ENCODE results near the gene IDH2. TPM values are rescaled to one million over a fixed set of nuclear protein-coding genes. Genes with fewer than 3 reads are reported as not detected.

The IDH2 gene
- total and polyA plus RNA-seq, 2 donors (not counting 3 experiments of a cell fraction or from before 2014, with no cell fraction given): 123 to 127 TPM

- Histone ChIP-seq H3K9ac (replicated peaks; ENCODE audit: extremely low read depth, insufficient read depth, low read length) (no peak overlapping the region), H3K27me3 (ENCODE audit: control insufficient read depth in 2 of 2, insufficient read depth in 2 of 2, low read length in 2 of 2) (peaks cover 0 to 2% of the 10 kb centered on the region in 2 experiments), H3K9me1 (replicated peaks; ENCODE audit: control insufficient read depth, extremely low read depth, insufficient read depth, low read length) (no peaks in the 10 kb centered on the region), H3K4me2 (ENCODE audit: insufficient read depth, low read length) (no peak overlapping the region), H3K9me3 (replicated peaks; ENCODE audit: control insufficient read depth, insufficient read depth, low read length) (no peaks in the 10 kb centered on the region), H2AFZ (ENCODE audit: low read depth, low read length) (no peak overlapping the region), H3K4me1 (ENCODE audit: control insufficient read depth, extremely low read depth, insufficient read depth, low read length) (peaks cover 2% of the 10 kb centered on the region), H3K27ac (ENCODE audit: insufficient read depth, low read depth, low read length) (no peak overlapping the region), H3K79me2 (ENCODE audit: control insufficient read depth, insufficient read depth, low read length) (no peaks in the 10 kb centered on the region), H3K36me3 (ENCODE audit: control insufficient read depth in 2 of 2, extremely low read depth in 1 of 2, insufficient read depth in 2 of 2, low read length in 2 of 2) (no peaks in the 10 kb centered on the region), H3K4me3 (replicated peaks in 1 of 3; ENCODE audit: insufficient read depth in 1 of 3, low read depth in 1 of 3, low read length in 3 of 3) (no peak overlapping the region), H4K20me1 (replicated peaks; ENCODE audit: control insufficient read depth, extremely low read depth, insufficient read depth, low read length) (no peaks in the 10 kb centered on the region)
- no peak for DNase-seq (ENCODE audit: low read depth, low spot score)
- ChIA-PET CTCF (interaction anchor here (1.5 kb wide), 1 partner anchor 156 kb away, joined by 3 read pairs; no protein-coding TSS in a partner anchor), POLR2A (no interaction called here)
- FAIRE-seq: no peak
- dilution Hi-C loops (cut with MboI; ENCODE audit: extremely low pct_ligation_motif_present, low sequenced_read_pairs) (loop anchor here (10.0 kb wide), 1 partner anchor 69 kb away; no protein-coding TSS in a partner anchor), intact Hi-C loops (cut with micrococcal nuclease) (no loop called here)
- no TSS peak for BruUV-seq (replicated peaks)
- TF ChIP-seq MAX (IDR thresholded peaks at IDR 0.05; ENCODE audit: insufficient read depth, insufficient read length) (no peak), GATA2 (IDR thresholded peaks at IDR 0.05; ENCODE audit: insufficient read depth, insufficient read length, low read depth, low read length) (no peak), EZH2 (IDR thresholded peaks at IDR 0.05; ENCODE audit: borderline replicate concordance, low read depth, low read length, severe bottlenecking) (no peak), MYC (IDR thresholded peaks at IDR 0.05; ENCODE audit: low read depth, low read length) (no peak), POLR2AphosphoS5 (IDR thresholded peaks at IDR 0.05; ENCODE audit: insufficient read depth, low read depth, low read length) (no peak), FOS (IDR thresholded peaks at IDR 0.05; ENCODE audit: borderline replicate concordance, insufficient read depth, low read length) (no peak), POLR2A (IDR thresholded peaks at IDR 0.05; ENCODE audit: low read depth, low read length) (no peak), JUN (IDR thresholded peaks at IDR 0.05; ENCODE audit: borderline replicate concordance, insufficient read depth, insufficient read length, low read depth) (no peak)
- TF ChIP-seq, protein P1, sequence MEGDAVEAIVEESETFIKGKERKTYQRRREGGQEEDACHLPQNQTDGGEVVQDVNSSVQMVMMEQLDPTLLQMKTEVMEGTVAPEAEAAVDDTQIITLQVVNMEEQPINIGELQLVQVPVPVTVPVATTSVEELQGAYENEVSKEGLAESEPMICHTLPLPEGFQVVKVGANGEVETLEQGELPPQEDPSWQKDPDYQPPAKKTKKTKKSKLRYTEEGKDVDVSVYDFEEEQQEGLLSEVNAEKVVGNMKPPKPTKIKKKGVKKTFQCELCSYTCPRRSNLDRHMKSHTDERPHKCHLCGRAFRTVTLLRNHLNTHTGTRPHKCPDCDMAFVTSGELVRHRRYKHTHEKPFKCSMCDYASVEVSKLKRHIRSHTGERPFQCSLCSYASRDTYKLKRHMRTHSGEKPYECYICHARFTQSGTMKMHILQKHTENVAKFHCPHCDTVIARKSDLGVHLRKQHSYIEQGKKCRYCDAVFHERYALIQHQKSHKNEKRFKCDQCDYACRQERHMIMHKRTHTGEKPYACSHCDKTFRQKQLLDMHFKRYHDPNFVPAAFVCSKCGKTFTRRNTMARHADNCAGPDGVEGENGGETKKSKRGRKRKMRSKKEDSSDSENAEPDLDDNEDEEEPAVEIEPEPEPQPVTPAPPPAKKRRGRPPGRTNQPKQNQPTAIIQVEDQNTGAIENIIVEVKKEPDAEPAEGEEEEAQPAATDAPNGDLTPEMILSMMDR (IDR thresholded peaks at IDR 0.05; ENCODE audit: extremely low read depth in 1 of 2, insufficient read depth in 1 of 2, low read depth in 1 of 2, low read length in 2 of 2): no peak
These were observed 43.5 kb upstream of the IDH2 start for GRCh38 chr15:90145761-90146160.

Measured in endothelial cell of umbilical vein (primary cell).